ENCODE data around the gene PLCL1.
"Not testable (repeated sequence)": the region's sequence is repeated elsewhere in the genome, so short reads cannot be mapped to it uniquely, and the experiment has no call there.

PLCL1 gene

DNA sequence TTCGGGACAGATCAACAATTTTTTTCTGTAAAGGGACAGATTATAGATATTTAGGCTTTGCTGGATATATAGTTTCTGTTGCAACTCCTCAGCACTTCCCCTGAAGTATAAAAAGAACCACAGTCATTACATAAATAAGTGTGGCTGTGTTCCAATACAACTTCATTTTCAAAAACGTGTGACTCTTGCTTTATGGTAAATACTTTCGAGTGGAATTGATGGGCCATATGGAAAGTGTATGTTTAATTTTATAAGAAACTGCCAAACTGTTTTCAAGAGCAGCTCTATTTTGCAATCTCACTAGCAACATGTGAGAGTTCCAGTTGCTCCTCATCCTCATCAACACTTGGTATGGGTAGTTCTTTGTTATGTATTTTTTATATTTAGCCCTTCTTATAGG lies 370.9 kb downstream of the PLCL1 start:
- DNase-seq (ENCODE audit: low read depth in 2 of 2): no peak

DNA sequence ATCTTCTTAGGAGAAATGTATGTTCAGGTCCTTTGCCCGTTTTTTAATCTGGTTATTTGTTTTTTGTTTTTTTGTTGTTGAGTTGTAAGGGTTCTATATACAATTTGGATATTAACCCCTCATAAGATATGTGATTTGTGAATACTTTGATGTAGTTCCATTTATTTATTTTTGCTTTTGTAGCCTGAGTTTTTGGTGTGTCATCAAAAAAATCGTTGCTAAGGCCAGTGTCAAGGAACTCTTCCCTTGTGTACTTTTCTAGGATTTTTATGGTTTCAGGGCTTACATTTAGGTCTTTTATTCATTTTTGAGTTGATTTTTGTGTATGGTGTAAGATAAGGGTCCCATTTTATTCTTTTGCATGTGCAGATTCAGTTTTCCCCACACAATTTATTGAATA lies 372.6 kb downstream of the PLCL1 start:
- no peak for DNase-seq (ENCODE audit: low read depth in 2 of 2)

DNA sequence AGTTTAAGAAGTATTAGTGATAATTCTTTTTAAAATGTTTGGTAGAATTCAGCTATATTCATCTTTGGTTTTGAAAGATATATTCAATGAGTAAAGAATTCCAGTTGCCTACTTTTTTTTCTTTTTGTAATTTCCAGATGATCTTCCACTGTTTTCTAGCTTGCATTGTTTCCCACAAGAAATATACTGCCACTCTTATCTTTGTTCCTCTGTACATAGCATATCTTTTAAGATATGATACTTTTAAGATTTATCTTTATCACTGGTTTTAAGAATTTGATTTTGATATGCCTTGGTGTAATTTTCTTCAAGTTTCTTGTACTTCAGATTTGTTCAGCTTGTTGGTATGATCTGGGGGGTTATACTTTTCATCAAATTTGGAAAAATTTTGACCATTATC lies 374.4 kb downstream of the PLCL1 start:
- no peak for DNase-seq (ENCODE audit: low read depth in 2 of 2)

DNA sequence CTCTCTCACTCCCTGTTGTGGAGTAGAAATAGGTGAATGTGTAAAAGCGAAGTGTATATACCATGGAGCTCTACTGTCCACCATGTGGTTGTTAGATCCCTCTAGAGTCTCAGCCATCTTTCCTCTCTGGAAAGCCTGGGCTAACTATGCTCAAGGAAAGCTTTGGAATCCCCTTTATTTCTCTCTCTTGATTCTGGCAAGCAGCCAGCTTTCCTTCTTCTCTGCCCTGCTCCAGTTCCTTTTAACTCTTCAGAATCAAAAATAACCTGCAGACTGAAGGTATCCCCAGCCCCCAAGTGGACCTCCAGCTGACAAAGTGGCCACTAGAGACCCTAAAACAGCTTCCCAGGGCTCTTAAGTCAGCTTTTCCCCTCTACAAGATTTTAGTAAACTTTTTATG lies 381.9 kb downstream of the PLCL1 start:
- no peak for DNase-seq (ENCODE audit: low read depth in 2 of 2)

DNA sequence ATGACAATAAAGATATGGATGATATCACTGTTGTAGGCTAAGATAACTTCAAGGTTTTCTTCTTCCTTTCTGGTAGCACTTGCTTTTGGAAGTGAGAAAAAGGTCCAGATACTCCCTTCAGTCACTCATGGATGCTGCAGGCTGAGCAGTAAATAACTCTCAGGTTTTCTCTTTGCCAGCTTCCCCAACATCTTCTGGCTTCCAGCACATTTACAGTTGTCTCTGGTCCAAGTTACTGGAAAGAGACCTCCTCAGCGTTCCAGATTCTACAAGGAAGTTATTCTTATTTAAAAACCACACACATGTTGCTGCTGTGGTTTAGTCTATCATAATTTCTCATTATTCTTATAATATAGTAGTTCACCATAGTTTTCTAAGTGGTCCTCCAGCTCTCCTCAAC lies 383.4 kb downstream of the PLCL1 start:
- no peak for DNase-seq (ENCODE audit: low read depth in 2 of 2)

DNA sequence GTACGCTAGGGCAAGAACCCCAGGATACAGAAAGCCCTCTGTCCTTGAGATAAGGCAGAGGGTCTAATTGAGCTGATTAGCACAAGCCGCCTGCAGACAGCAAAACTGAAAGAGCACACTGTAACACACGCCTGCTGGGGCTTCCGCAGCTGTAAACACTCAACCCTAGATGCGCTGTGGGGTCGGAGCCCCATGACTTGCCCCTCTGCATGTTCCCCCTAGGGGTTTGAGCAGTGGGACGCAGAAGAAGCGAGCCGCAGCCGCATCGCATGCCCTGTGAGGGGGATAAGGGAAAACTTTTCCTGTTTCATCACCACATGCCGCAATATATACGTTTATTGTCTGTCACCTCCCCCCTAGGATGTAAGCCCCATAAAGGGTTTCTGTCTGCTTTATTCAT lies 384.6 kb downstream of the PLCL1 start:
- DNase-seq (ENCODE audit: low read depth in 2 of 2): no peak

DNA sequence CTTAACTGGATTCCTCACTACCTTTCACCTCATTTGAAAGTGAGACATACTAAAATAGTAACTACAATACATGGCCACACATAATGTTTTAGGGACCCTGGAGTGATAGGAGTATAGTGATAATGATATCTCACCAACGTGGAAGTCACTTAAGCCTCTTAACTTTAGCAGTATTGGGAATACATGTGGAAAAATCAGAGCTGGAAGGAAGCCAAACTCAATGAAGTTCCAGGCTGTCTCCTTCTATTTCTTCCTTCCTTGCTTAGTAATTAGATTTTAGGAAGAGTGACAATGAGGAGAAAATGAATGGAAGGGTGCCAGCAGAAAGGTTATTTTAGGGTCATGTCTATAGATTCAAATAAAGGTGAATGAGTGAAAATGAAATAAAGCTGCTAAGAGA lies 387.3 kb downstream of the PLCL1 start:
- no peak for DNase-seq (ENCODE audit: low read depth in 2 of 2)

DNA sequence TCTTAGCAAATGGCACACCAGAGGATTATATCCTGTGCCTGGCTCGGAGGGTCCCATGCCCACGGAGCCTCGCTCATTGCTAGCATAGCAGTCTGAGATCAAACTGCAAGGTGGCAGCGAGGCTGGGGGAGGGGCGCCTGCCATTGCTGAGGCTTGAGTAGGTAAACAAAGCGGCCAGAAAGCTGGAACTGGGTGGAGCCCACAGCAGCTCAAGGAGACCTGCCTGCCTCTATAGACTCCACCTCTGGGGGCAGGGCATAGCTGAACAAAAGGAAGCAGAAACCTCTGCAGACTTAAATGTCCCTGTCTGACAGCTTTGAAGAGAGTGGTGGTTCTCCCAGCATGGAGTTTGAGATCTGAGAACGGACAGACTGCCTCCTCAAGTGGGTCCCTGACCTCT lies 392.2 kb downstream of the PLCL1 start:
- not testable (repeated sequence) for DNase-seq (ENCODE audit: low read depth in 2 of 2)

Measured in stimulated activated CD8-positive, alpha-beta memory T cell treated with anti-CD3 and anti-CD28 coated beads, Interleukin-15, amount 100 ng/mL, for 48 hours (primary cell).